Measurements from ENCODE around the gene ADAMTS12.

GRCh38 chr5:33936381-33937016 lies 44.7 kb upstream of the ADAMTS12 start, which contains the start of gene RXFP3:
- TF ChIP-seq CTCF (conservative IDR thresholded peaks at IDR 0.05 in 1 of 2, IDR thresholded peaks at IDR 0.05 in 1 of 2; ENCODE audit: low read depth in 1 of 2, low read length in 2 of 2) (no peak), EZH2 (IDR thresholded peaks at IDR 0.05; ENCODE audit: low read length, missing control alignments) (peak; percentile 58)
